Fibroblast of pulmonary artery (primary cell): ENCODE measurements around the gene ASB9.

ENCODE experiments used
- DNase-seq: peaks from one replicate; pipeline ENCODE4 v3.0.0-alpha.2; 2010; ENCODE audit warnings: low read depth
- H3K4me3 ChIP-seq: replicated peaks from 2 replicates; pipeline ENCODE4 v1.5.1; 2011; ENCODE audit warnings: low read depth, mild to moderate bottlenecking, control low read depth, low read length, moderate library complexity
- CTCF ChIP-seq: IDR thresholded peaks from 2 replicates; pipeline ENCODE4 v1.5.1; 2011; ENCODE audit warnings: mild to moderate bottlenecking, control low read depth, low read length, inconsistent platforms; ENCODE audit errors: missing control alignments

The ASB9 gene

DNA sequence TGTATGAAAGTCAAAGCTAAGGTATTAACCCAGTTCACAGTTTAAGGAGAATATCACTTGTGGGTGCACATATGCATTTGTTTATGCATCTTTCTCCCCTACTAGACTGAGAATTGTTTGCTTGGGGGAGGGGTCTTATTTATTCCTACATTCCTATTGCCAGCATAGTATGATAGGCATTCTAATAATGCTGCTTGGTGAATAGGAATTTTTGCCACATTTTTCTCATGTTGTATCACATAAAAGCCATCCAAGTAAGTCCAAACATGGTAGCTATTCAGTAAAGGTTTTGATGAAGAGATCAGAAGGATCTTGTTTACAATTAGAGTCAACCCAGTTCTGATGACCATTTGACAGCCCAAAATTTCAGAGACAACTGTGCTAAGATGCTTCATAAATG, 48.6 kb downstream of the ASB9 start:
- DNase-seq, result no peak
- TF ChIP-seq CTCF, result no peak
- no peak overlapping the region for H3K4me3 ChIP-seq

DNA sequence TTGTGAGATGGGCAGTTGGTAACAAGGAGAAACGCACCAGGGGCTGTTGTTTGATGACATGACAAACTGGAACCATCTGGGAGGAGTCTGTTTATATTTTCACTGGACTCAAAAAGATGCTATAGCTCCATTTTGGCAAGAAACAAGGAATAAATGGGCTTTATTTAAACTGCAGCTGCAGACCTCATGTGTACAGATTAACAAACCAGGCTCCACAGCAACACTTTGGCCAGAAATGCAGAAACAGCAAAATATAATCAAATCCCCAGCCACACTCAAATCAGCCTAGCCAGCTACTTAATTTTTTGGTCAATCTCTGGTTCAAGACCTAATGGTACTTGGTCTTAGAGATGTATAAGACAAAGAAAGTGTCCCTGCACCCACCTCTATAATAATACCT, 52.7 kb downstream of the ASB9 start:
- no peak for DNase-seq
- no peak overlapping the region for H3K4me3 ChIP-seq
- no peak for TF ChIP-seq CTCF

GRCh38 chrX:15216280-15216679, 53.6 kb downstream of the ASB9 start:
- TF ChIP-seq CTCF, result no peak
- no peak for DNase-seq
- no peak overlapping the region for H3K4me3 ChIP-seq

DNA sequence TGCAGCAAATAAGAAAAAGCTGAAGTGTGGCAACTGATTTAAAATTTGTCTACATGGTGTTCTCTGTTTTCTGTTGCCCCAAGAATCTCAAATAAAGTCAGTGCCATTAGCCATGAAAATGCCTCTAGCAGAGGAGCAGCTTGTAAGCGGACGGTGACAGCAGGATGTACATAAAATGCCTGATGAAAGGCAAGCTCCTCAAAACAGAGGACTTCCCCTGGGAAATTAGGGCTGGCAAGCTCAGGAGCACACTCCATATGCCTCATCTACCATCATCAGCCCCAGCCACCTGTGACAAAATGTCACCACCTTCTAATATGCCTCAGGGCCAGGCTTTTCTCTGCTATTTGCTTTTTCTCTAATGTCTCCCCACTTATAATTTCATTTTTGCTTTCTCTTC, 54.5 kb downstream of the ASB9 start:
- no peak for TF ChIP-seq CTCF
- DNase-seq, result no peak
- no peak overlapping the region for H3K4me3 ChIP-seq

GRCh38 chrX:15214588-15214987, 55.3 kb downstream of the ASB9 start:
- no peak for TF ChIP-seq CTCF
- no peak for DNase-seq
- no peak overlapping the region for H3K4me3 ChIP-seq

- DNase-seq, result no peak
- TF ChIP-seq CTCF, result no peak
- no peak overlapping the region for H3K4me3 ChIP-seq
Observed at GRCh38 chrX:15209096-15209495, 60.8 kb downstream of the ASB9 start.

DNA sequence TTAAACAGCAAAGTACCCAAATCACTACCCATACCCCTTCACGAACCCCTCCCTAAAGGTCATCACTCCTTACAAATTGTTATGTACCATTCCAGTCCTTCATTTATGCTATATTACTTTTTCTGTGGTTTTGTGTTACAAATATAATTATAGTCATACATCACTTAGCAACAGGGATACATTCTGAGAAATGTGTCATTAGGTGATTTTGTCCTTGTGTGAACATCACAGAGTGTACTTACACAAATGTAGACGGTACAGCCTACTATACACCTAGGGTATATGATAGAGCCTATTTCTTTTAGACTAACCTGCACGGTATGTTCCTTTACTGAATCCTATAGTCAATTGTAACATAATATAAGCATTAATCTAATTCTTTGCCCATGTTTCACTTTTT, 61.9 kb downstream of the ASB9 start:
- no peak for TF ChIP-seq CTCF
- no peak overlapping the region for H3K4me3 ChIP-seq
- no peak for DNase-seq
